Frontal cortex (tissue), 4 donors: ENCODE data around the gene SULT1A2. TPM values are rescaled to one million over a fixed set of nuclear protein-coding genes. Genes with fewer than 3 reads are reported as not detected.
"Not testable (repeated sequence)": the region's sequence is repeated elsewhere in the genome, so short reads cannot be mapped to it uniquely, and the experiment has no call there.

Source experiments
- DNase-seq, 2 donors: peaks; one replicate each; pipeline ENCODE4 v3.0.0; 2012; ENCODE audit warnings: low spot score in 2 of 2
- FAIRE-seq: peaks from 2 replicates; lab custom pipeline; 2012; peaks lifted over from hg19 to GRCh38; lab: Jason Lieb, UNC
- total RNA-seq: library from RNA; depleted of rRNA; stranded (reverse); fragments of >200 nt; gene quantifications from one replicate; pipeline ENCODE4 v1.2.3, GENCODE V29; 2014
- donor health status: control.
- donor health status: control.
- donor health status: control.

The SULT1A2 gene
- total RNA-seq, 1 donor from 2014 or later, result 0.41 TPM

- DNase-seq, FAIRE-seq: not testable (repeated sequence)
Observed at GRCh38 chr16:28595451-28595850, 1.4 kb downstream of the SULT1A2 start.

GRCh38 chr16:28592979-28593553, 3.8 kb downstream of the SULT1A2 start:
- DNase-seq, result no peak
- no peak for FAIRE-seq

DNA sequence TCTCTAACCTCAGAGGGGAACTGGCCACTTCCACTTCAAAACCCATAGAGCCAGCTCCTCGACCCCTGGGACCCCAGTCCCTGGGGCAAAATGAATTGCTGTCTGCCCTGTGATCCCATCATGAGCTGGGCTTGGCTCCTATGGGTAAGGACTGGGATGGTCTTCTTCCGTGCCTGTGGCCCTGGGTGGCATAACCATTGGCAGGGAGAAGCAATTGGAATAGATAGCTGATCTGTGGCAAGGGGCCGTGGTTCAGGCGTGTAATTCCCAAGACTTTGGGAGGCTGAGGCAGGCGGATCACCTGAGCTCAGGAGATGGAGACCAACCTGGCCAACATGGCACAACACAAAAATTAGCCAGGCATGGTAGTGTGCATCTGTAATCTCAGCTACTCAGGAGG, 4.3 kb downstream of the SULT1A2 start:
- DNase-seq (no peak), FAIRE-seq (no peak)

DNA sequence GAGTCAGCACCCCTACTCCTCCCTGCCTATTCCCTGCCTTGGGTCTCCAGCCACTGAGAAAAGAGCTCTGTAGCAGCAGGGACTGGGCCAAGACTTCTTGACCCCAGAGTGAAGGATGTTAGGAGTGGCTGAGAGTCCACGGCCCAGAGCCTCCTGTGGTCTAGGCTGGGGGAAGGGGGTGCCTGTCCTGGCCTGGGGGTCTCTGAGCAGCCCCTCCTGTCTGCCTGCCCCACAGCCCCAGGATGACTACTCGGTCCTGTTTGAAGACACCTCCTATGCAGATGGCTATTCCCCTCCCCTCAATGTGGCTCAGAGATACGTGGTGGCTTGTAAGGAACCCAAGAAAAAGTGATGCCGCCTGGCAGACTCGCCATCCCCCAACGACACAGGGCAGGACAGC, 5.5 kb downstream of the SULT1A2 start:
- FAIRE-seq, result no peak
- DNase-seq, result no peak

DNA sequence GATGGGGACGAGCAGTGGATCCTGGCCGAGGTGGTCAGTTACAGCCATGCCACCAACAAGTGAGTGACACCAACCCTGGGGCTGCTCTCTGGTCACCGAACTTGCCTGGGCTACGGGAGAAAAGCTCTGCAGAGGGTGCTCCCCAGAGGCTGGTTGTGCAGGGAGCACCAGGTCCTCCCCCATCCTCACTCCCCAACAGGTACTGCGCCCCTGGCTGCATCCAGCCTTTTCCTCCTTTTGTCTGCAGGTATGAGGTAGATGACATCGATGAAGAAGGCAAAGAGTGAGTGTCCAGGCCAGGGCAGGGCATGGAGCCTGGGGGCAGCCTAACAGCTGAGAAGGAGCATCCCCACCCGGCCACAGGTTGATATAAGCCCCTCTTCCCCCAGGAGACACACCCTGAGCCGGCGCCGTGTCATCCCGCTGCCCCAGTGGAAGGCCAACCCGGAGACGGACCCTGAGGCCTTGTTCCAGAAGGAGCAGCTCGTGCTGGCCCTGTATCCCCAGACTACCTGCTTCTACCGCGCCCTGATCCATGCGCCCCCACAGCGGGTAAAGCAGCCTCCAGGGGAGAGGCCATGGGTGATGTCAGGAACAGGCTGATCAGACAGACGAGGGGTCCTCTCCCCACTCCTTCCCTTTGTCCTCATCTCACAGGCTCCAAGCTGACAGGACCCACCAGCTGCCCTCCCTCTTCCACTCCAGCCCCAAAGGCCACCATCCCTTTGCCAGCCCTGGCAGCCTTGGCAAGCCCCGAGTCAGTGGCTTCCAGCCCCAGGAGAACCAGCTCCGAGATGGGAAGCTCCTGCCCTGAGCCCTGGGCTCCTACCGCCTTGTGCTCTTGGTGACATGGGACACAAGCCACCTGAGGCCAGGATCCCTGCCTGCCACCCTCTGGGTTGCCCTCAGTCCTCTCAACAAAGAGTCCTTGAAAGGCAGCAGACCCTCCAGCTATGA, 6.2 kb downstream of the SULT1A2 start:
- FAIRE-seq (no peak), DNase-seq (no peak)

DNA sequence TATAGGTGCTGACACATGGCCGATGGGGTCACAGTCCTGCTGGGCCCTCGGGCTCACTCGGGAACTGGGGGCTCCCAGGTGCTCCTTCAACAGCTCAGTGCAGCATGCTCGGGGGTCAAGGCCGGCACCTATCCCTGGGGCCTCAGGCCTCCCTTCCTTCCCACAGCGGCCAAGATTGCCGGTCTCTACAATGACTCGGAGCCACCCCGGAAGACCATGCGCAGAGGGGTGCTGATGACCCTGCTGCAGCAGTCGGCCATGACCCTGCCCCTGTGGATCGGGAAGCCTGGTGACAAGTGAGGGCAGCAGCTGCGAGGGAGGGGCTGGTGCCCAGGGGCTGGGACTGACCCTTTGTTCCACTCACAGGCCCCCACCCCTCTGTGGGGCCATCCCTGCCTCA, 6.9 kb downstream of the SULT1A2 start:
- FAIRE-seq (no peak), DNase-seq (no peak)

GRCh38 chr16:28589069-28589468, 7.8 kb downstream of the SULT1A2 start:
- no peak for FAIRE-seq
- no peak for DNase-seq

- FAIRE-seq, result no peak
- DNase-seq, result no peak
Observed at GRCh38 chr16:28587386-28587785, 9.5 kb downstream of the SULT1A2 start.

DNA sequence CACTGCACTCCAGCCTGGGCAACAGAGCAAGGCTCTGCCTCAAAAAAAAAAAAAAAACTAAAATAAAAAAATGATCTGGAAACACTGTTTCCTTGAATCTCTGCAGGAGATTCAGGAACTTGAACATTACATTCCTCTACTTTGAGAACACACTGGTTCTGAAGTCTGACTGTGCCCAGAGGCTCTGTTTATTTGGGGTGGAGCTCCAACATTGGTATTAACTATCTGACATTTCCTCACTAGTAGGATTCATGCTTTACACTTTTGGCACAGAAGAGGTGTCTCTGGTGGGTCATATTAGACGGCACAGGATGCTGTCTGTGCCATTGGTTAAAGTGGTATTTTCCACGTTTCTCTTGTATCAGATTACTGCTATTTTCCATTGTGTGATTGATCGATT, 10.4 kb downstream of the SULT1A2 start:
- DNase-seq (no peak), FAIRE-seq (no peak)

DNA sequence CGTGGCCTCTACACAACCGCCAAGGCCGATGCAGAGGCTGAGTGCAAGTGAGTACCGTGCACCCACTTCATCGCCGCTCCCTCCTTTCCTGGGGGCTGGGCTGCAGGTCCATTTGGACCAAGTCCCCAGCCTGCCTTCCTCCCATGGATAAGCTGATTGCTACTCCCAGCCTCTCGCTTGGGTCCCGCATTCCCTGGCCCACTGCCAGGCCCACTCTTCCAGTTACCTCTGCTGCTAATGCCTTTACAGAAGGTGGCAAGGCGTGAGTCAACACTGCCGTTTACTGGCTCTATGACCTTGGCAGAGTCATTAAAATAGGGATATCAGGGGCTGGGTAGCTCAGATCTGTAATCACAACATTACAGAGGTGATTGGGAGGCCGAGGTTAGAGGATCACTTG, 11.2 kb downstream of the SULT1A2 start:
- FAIRE-seq, result no peak
- DNase-seq, result no peak

- DNase-seq (no peak), FAIRE-seq (no peak)
Observed at GRCh38 chr16:28580726-28581315, 16.0 kb downstream of the SULT1A2 start.

GRCh38 chr16:28575446-28576109, 21.3 kb downstream of the SULT1A2 start:
- DNase-seq (no peak), FAIRE-seq (no peak)

DNA sequence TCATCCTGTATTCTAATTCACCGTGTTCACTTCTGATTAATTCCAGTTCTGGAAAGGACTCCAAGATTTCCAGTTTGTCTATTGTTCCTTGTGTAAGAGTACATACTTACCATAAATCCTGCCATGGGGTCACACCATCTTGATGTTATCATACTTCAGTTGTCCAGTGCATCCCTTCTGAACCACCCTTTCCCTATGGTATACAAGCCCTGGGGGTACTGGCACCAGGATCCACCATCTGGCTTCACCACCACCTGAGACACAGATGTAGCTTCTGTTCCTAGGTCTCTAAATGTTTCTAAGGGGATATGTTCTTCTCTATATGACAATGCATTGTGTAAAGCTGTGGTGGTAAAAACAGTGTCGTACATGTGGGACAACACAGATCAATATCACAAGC, 21.9 kb downstream of the SULT1A2 start:
- FAIRE-seq, result no peak

GRCh38 chr16:28573738-28574718, 22.8 kb downstream of the SULT1A2 start:
- DNase-seq, result no peak
- FAIRE-seq, result no peak

More for the DNA sequence above, 21.9 kb downstream of the SULT1A2 start:
- no peak for DNase-seq

DNA sequence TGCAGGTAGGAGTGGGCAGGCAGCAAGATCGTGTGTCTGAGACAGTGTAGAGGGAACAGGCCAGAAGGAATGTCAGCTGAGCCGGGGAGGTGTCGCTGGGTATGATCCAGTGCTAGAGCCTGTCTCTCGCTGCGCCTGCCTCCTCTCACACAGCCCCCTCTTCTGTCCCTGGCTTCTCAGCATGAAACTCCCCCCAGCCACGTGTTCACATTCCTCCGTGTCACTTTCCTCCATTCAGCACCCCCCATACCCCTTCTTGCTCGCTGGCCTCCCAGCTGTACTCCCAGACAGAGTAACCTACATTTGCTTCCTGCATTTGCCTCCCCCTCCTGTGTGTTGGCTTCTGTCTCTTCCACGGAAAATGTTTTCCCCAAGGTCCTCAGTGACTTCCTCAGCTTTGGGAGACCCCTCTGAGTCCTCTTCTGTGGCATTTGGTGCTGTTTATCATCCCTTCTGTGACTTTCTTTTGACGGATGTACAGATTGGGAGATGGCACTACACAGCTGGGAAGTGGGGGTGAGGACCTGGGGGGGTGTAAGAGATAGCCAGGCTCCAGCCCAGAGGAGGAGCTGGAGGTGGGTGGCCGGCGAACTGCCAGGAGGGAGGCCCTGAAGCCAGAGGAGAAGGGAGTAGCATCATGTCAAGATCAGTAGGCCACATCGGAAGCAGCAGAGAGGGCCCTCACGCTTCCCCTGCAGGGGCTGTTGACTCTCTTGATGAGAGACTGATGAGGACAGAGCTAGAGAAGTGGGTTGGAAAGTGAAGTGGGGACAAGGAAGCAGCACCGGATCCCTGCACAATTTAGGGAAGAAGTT, 23.9 kb downstream of the SULT1A2 start:
- FAIRE-seq (no peak), DNase-seq (no peak)

DNA sequence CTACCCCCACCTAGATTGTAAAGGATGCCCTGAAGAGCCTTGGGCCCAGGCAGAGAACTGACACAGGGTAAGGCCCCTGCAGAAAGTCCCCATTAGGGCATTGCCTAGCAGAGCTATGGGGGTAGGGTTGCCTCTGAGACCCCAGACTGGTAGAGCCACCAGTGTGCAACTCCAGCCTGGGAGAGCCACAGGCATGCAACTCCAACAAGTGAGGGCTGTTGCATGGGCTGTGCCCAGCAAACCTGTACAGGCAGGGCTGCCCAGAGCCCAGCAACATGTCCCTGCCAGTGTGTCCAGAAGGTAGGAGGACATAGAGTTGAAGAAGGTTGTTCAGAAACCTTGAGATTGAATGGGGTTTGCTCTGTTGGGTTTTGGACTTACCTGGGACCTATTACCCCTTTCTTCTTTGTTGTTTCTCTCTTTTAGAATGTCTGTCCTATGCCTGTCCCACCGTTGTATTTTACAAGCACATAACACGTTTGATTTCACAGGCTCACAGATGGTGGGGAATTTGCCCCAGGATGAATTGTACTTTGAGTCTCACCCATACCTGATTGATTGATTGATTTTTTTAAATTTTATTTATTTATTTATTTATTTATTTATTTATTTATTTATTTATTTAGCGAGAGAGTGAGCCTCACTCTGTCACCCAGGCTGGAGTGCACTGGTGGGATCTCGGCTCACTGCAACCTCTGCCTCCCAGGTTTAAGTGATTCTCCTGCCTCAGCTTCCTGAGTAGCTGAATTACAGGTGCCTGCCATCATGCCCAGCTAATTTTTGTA, 26.7 kb downstream of the SULT1A2 start:
- FAIRE-seq, result no peak
- no peak for DNase-seq

GRCh38 chr16:28569021-28569420, 27.8 kb downstream of the SULT1A2 start:
- DNase-seq, result no peak
- no peak for FAIRE-seq

DNA sequence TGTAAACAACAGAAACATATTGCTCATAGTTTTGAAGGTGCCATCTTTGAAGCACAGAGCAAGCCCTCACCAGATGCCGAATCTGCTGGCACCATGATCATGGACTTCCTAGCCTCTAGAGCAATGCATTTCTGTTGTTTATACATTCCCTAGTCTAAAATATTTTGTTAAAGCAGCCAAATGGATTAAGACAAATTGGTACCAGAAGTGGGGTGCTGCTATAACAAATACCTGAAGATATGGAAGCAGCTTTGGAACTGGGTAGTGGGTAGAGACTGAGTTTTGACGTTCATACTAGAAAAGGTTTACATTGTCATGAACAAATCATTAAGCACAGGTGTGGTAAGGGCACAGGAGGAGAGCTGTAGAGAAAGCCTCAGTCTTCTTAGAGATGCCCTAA, 29.6 kb downstream of the SULT1A2 start:
- no peak for DNase-seq
- FAIRE-seq, result no peak
